Activated CD8-positive, alpha-beta memory T cell treated with anti-CD3 and anti-CD28 coated beads, Interleukin-2, amount 50 U/mL, for 1 hour (primary cell): ENCODE measurements around the gene VPS35L.

Source experiments
- DNase-seq: peaks from one replicate; pipeline ENCODE4 v3.0.0-alpha.2; 2020; ENCODE audit errors: extremely low read depth

The VPS35L gene

GRCh38 chr16:19595043-19595767 is 39.7 kb downstream of the VPS35L start:
- DNase-seq, result no peak

DNA sequence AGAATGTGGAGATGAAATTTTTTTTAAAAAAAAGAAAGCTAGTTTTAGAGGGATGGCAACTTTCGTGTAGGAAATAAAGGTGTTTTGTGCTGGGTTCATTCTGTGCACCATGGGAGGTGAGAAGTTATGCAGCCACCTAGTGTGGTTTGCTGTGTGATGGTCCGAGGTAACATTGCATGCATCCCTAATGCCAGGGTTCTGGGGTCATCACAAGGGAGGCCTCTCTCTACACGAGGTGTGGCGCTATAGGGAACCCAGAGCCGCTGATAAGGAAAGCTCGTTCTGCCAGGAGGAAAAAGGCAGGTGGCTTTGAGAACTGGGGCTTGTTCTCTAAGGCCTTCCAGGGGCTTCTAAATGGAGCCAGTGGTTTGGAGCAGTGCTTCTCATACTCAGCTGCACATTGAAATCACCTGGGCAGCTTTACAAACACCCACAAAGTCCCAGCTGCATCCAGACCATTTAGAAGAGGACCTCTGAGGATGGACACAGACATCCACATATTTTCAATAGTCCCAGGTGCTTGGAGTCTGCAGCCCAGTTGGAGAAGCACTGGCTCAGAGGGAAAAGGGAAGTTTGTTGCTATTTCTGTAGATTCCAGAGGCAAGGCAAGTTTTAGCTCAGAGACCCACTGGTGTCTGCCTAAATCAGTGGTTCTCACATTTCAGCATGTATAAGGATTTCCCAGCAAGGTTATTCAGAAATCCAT is 43.5 kb downstream of the VPS35L start:
- DNase-seq, result no peak

- no peak for DNase-seq
These were observed 44.6 kb downstream of the VPS35L start for GRCh38 chr16:19599968-19600716.

DNA sequence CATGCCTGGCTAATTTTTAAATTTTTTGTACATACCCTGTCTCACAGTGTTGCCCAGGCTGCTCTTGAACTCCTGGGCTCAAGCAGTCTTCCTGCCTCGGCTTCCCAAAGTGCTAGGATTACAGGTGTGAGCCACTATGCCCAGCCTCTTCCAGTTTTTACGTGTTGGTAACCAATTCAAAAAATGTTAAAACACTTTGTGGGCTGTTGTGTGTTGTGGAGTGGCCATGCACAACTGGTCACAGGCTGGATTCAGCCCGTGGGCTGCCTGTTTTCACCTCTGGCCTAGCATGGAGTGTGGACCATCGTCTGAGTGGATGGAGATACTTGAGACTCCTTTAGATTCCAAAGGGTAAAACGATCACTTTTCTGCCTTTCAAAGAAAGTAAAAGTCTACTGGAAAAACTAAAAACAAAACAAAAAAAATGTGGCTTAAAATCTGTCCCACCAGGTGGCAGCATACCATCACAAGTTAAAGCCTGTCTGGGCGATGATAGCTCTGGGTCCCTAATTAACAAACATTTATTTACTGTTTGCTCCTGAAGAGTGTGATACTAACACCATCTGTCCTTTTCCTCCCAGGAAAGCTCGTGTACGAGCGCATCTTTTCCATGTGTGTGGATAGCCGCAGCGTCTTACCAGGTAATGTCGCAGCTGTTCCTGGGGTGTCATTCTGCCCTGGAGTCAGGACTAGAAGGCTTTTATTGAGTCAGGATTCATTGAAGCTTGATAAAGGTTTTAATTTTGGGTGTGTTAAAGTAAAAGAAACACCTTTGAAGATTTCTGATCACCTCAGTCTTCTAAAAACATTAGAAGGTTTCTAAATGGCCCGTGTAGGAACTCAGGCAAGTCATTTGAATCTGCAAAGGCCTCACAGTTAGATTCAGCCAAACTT is 45.8 kb downstream of the VPS35L start:
- no peak for DNase-seq

GRCh38 chr16:19604911-19605310 is 49.4 kb downstream of the VPS35L start:
- no peak for DNase-seq

DNA sequence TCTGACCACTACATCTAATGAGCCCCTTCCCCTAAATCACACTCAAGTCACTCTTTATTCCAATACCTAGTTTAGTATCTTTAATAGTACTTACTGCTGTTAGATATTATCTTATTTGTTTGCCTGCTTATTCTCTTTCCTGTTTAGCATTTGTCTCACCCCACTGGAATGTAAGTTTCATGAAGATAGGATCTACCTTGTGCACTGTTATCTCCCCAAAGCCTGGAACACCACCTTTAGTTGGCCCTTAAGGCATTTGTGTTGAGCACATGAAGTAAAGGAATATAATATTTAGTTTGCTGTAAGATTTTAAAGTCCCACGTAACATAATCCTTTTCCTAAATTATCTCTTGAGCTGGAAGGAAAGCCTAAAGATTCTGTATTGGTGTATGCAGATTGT is 50.2 kb downstream of the VPS35L start:
- no peak for DNase-seq

DNA sequence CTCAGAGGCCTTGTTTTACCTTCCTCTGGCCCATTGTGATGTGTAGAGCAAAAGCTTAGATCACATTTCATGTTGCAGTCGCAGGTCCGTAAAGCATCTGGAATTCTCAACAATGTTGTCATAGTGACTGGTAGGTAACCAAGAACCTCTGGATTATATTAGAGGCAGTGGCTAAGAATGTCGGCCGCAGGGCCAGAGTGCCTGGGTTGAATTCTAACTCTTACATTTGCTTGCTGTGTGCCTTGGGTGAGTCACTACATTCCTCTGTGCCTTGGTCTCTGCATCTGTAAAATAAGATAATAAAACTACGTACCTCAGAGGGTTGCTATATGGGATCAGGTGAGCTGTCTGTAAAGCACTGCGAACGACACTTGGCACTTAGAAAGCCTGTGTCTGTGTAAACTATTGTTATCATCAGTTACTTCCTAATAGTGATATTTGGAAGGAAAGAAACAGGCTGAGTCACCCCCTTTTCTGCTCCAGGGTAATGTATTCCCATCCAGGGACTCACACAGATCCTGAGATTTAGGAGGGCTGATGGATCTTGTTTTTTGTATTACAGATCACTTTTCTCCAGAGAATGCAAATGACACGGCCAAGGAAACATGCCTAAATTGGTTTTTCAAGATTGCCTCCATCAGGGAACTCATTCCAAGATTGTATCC is 52.2 kb downstream of the VPS35L start:
- no peak for DNase-seq

GRCh38 chr16:19609359-19609758 is 53.9 kb downstream of the VPS35L start:
- DNase-seq, result no peak

DNA sequence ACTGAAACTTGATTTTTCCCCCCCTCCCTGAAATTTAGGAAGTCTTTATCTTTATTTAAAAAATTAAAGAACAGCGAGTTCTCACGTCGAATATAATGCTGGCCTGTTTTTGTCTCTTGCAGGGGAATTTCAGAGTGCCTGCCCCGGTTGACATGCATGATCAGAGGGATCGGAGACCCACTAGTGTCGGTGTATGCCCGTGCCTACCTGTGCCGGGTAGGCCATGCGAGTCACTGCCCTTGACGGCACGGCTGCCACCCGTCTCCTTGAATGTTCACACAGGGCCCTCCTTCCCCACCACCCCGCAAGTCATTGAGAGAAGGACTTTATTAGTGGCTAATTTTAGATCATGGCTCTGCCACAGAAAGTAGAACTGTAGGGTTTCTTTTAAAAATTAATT is 54.7 kb downstream of the VPS35L start:
- no peak for DNase-seq

GRCh38 chr16:19613834-19614233 is 58.3 kb downstream of the VPS35L start:
- no peak for DNase-seq

DNA sequence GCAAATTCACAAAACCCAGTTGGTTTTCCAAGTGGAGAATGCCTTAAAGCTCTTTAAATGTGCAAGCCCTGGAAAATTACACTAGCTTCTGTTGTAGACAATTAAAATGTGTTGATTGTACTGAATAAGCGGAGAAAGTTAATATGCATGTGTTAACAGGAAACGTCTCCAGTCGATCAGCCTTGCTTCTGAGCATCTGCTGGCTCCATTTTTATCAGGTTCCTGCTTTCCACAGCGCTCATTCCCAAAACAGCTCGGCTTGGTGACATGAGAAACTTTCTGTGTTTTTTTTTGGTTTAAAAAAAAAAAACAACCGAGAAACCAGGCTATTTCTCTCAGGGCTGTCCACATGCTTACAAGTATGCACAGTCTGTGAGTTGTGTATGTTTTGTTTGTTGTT is 60.7 kb downstream of the VPS35L start:
- no peak for DNase-seq

- DNase-seq, result no peak
These were observed 63.4 kb downstream of the VPS35L start for GRCh38 chr16:19618876-19619275.

DNA sequence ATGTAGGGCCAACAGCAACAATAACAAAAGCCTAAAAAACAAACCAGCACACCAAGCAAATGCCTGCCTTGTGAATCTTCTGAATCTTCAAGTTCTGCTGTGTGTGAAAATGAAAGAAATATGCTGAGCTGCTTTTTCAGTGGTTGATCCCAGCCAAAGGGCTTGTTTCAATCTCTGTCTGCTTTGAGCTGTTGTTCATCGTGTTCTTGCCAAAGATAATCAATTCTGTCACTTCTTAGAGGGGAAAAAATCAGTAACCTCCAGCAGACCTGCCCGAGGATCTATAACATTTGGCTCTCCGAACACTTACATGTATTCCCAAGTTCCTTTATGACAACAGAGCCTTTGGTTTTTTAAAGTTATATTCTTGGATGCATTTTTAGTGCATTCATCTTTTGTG is 65.9 kb downstream of the VPS35L start:
- DNase-seq, result no peak

- DNase-seq, result no peak
These were observed 69.5 kb downstream of the VPS35L start for GRCh38 chr16:19625039-19625438.

DNA sequence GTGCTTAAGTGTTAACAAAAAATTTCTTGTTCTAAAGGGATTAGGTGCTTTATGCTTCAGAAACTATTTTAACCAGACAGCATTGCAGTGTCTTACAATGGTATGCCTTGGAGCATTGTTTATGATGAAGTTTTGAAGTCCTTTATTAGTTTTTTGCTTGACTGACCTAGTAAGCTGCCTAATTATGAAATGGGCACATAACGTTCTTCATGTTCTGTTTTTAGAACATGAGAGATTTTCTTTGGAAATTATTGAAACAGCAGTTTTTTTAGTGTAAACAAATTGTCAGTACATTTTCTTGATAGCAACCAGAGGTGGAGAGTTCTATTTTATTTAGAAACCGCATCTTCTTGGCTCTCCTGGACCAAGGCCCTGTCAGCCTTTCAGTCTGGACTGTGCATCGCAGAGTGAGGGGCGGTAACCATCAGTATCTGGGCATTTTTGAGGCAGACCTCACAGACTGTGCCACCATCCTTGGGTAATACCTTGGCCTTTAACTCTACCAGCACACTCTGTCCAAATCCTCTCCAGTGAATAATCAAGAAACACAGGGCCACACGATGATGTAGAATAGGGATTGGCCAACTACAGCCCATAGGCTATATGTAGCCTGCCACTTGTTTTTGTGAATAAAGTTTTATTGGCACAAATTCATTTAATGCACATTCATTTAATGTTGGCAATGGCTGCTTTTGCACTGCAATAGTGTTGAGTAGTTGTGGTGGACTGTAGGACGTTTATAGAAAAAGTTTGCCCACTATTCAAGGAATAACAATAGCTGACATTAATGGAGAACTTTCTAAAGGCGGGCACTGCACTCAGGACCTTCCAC is 81.1 kb downstream of the VPS35L start:
- no peak for DNase-seq

- no peak for DNase-seq
These were observed 84.5 kb downstream of the VPS35L start for GRCh38 chr16:19639986-19640421.

GRCh38 chr16:19642501-19642900 is 87.0 kb downstream of the VPS35L start:
- no peak for DNase-seq

DNA sequence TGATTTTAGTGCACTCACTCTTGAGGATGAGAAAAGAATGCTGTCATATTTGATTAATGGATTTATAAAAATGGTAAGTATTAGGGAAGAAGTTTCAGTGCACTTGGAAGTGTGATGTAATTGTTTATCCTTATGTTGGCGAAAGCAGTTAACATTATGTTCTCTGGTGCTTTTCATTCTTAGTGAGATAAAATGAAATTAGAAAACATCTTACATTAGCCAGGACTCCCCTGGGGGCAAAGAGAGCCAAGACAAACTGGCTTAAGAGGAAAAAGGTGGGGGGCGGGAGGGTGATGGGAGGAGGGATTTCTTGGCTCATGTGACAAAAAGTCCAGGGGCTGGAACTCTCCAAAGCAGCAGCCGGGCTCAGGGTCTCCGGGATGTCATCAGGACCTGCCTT is 89.4 kb downstream of the VPS35L start:
- DNase-seq, result no peak

GRCh38 chr16:19645557-19645981 is 90.1 kb downstream of the VPS35L start:
- no peak for DNase-seq

- DNase-seq, result no peak
These were observed 94.5 kb downstream of the VPS35L start for GRCh38 chr16:19649980-19650379.
